Skeletal muscle cell (primary cell): Measurements from ENCODE around the gene LMBRD1.
"Not testable (repeated sequence)": the region's sequence is repeated elsewhere in the genome, so short reads cannot be mapped to it uniquely, and the experiment has no call there.

Experiments
- DNase-seq: peaks from one replicate; pipeline ENCODE4 v3.0.0-alpha.2; 2010; ENCODE audit warnings: low read depth
- H3K4me3 ChIP-seq: 2 replicates; pipeline ENCODE4 v1.5.1; 2011; ENCODE audit warnings: low read depth, mild to moderate bottlenecking, control low read depth, low read length, moderate library complexity

The LMBRD1 gene

GRCh38 chr6:69796642-69797390 lies at the start of gene LMBRD1:
LMBRD1 (minus strand) TSS chr6:69797010; CDS start chr6:69796881, 129 bp downstream.
- peak within 1 kb of the TSS; percentile 64 for H3K4me3 ChIP-seq
- peak; percentile 94 for DNase-seq

GRCh38 chr6:69846312-69846711 lies 49.5 kb upstream of the LMBRD1 start:
- no peak for DNase-seq
- H3K4me3 ChIP-seq = no peak overlapping the region

- no peak overlapping the region for H3K4me3 ChIP-seq
- DNase-seq = no peak
Measured at GRCh38 chr6:69843189-69843588, 46.4 kb upstream of the LMBRD1 start.

GRCh38 chr6:69841862-69842261 lies 45.1 kb upstream of the LMBRD1 start:
- no peak overlapping the region for H3K4me3 ChIP-seq
- DNase-seq = no peak

- peak; percentile 62 for DNase-seq
- H3K4me3 ChIP-seq = peak overlapping the region; percentile 20
Measured at GRCh38 chr6:69835414-69836179, 38.8 kb upstream of the LMBRD1 start.

- no peak overlapping the region for H3K4me3 ChIP-seq
- no peak for DNase-seq
Measured at GRCh38 chr6:69832558-69832957, 35.7 kb upstream of the LMBRD1 start.

- DNase-seq = peak; percentile 67
Measured at GRCh38 chr6:69827276-69827893, 30.6 kb upstream of the LMBRD1 start.

GRCh38 chr6:69825904-69826303 lies 29.1 kb upstream of the LMBRD1 start:
- no peak overlapping the region for H3K4me3 ChIP-seq
- peak; percentile 52 for DNase-seq

More at GRCh38 chr6:69827276-69827893, 30.6 kb upstream of the LMBRD1 start:
- H3K4me3 ChIP-seq = no peak overlapping the region

GRCh38 chr6:69824355-69824754 lies 27.5 kb upstream of the LMBRD1 start:
- not testable (repeated sequence) for DNase-seq, H3K4me3 ChIP-seq

GRCh38 chr6:69820438-69820837 lies 23.6 kb upstream of the LMBRD1 start:
- no peak for DNase-seq

GRCh38 chr6:69820018-69820417 lies 23.2 kb upstream of the LMBRD1 start:
- no peak for DNase-seq
- no peak overlapping the region for H3K4me3 ChIP-seq

More at GRCh38 chr6:69820438-69820837, 23.6 kb upstream of the LMBRD1 start:
- no peak overlapping the region for H3K4me3 ChIP-seq

GRCh38 chr6:69819138-69819537 lies 22.3 kb upstream of the LMBRD1 start:
- H3K4me3 ChIP-seq = no peak overlapping the region
- no peak for DNase-seq

GRCh38 chr6:69818223-69818930 lies 21.6 kb upstream of the LMBRD1 start:
- no peak for DNase-seq
- H3K4me3 ChIP-seq = no peak overlapping the region

- H3K4me3 ChIP-seq = no peak overlapping the region
- DNase-seq = no peak
Measured at GRCh38 chr6:69817358-69817757, 20.5 kb upstream of the LMBRD1 start.

- H3K4me3 ChIP-seq = no peak overlapping the region
- DNase-seq = no peak
Measured at GRCh38 chr6:69816569-69816968, 19.8 kb upstream of the LMBRD1 start.

GRCh38 chr6:69816026-69816425 lies 19.2 kb upstream of the LMBRD1 start:
- H3K4me3 ChIP-seq = no peak overlapping the region
- no peak for DNase-seq

GRCh38 chr6:69813508-69813907 lies 16.7 kb upstream of the LMBRD1 start:
- H3K4me3 ChIP-seq = no peak overlapping the region
- DNase-seq = no peak

GRCh38 chr6:69812746-69813427 lies 16.1 kb upstream of the LMBRD1 start:
- no peak overlapping the region for H3K4me3 ChIP-seq
- DNase-seq = no peak

- no peak for DNase-seq
- no peak overlapping the region for H3K4me3 ChIP-seq
Measured at GRCh38 chr6:69802995-69803394, 6.2 kb upstream of the LMBRD1 start.
